GM19239 (cell line): ENCODE measurements around the gene DLG5.
"Not testable (repeated sequence)": the region's sequence is repeated elsewhere in the genome, so short reads cannot be mapped to it uniquely, and the experiment has no call there.

ENCODE experiments used
- DNase-seq: peaks from one replicate; pipeline ENCODE4 v3.0.0; 2011; ENCODE audit warnings: low spot score; ENCODE audit not compliant: insufficient read length
- FAIRE-seq: peaks from 2 replicates; lab custom pipeline; 2011; peaks lifted over from hg19 to GRCh38; lab: Jason Lieb, UNC

Gene DLG5

GRCh38 chr10:77782328-77783061 is 144.1 kb downstream of the DLG5 start:
- DNase-seq (no peak), FAIRE-seq (no peak)

GRCh38 chr10:77781451-77782327 is 144.9 kb downstream of the DLG5 start:
- no peak for DNase-seq
- no peak for FAIRE-seq

GRCh38 chr10:77780180-77780579 is 146.4 kb downstream of the DLG5 start:
- FAIRE-seq (no peak), DNase-seq (no peak)

GRCh38 chr10:77776487-77776886 is 150.1 kb downstream of the DLG5 start:
- FAIRE-seq (no peak), DNase-seq (no peak)

- DNase-seq, result no peak
Observed at GRCh38 chr10:77774940-77775391, 151.6 kb downstream of the DLG5 start.

GRCh38 chr10:77773631-77774426 is 152.7 kb downstream of the DLG5 start:
- FAIRE-seq, result no peak

More at GRCh38 chr10:77774940-77775391, 151.6 kb downstream of the DLG5 start:
- FAIRE-seq, result no peak

GRCh38 chr10:77772852-77773600 is 153.5 kb downstream of the DLG5 start:
- FAIRE-seq, DNase-seq: not testable (repeated sequence)

More at GRCh38 chr10:77773631-77774426, 152.7 kb downstream of the DLG5 start:
- no peak for DNase-seq

- DNase-seq (no peak), FAIRE-seq (no peak)
Observed at GRCh38 chr10:77771851-77772250, 154.7 kb downstream of the DLG5 start.

GRCh38 chr10:77771450-77771849 is 155.1 kb downstream of the DLG5 start:
- DNase-seq (no peak), FAIRE-seq (no peak)

GRCh38 chr10:77770868-77771175 is 155.7 kb downstream of the DLG5 start:
- DNase-seq (no peak), FAIRE-seq (no peak)

- DNase-seq (no peak), FAIRE-seq (no peak)
Observed at GRCh38 chr10:77770081-77770867, 156.3 kb downstream of the DLG5 start.

GRCh38 chr10:77768039-77768438 is 158.5 kb downstream of the DLG5 start:
- DNase-seq, result no peak
- FAIRE-seq, result no peak

- FAIRE-seq (no peak), DNase-seq (no peak)
Observed at GRCh38 chr10:77763453-77764430, 162.8 kb downstream of the DLG5 start.

GRCh38 chr10:77758406-77758805 is 168.1 kb downstream of the DLG5 start:
- not testable (repeated sequence) for DNase-seq, FAIRE-seq

- DNase-seq, result no peak
- peak; percentile 78 for FAIRE-seq
Observed at GRCh38 chr10:77756319-77757232, 170.0 kb downstream of the DLG5 start.

GRCh38 chr10:77746047-77746707 is 180.4 kb downstream of the DLG5 start:
- DNase-seq, result no peak
- no peak for FAIRE-seq
